Measurements from ENCODE around the gene SFT2D1.

SFT2D1 gene

DNA sequence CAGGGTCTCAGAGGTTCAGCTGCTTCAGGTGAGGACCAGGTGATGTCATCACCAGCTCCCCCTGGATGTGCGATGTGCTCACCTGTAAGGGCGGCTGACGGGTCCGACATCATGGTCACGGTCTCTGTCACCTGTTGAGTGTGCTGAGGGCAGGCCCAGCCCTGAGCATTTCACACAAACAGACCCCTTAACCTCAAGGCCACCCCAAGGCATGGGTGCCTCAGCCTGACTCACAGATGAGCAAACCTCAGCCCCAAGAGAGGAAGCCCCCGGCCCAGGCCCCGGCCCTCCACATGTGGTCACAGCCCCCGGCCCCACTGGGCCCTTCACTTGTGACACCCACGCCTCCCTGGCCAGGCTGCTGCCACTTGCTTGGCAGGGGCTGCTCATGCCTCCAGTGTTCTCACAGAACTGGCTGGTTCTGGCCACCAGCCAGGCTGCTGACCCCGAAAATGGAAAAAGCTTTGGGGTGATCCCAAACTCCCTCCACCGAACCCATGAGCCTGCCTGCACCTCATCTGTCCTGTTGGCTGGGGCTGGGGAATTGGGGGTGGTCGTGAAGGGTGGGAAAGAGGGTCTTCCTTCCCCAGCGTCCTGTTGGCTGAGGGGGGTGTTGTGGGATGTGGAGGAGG is 67.5 kb downstream of the SFT2D1 start:
- no peak for FAIRE-seq

DNA sequence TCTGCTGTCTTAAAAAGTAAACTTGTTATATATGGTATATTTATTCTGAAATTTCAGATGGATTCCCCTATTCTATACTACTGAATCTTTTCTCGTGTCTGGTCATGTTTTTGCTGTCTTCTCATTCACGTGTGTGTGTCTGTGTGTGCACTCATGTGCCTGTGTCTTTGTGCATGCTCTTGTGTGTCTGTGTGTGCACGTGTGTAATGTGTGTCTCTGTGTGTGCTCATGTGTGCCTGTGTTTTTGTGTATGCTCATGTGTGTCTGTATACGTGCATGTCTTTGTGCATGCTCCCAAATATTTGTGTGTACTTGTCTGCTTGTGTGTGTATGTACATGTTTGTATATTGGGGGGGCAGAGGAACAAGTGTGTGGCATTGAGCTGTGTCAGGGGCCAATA is 68.2 kb downstream of the SFT2D1 start:
- no peak for FAIRE-seq

DNA sequence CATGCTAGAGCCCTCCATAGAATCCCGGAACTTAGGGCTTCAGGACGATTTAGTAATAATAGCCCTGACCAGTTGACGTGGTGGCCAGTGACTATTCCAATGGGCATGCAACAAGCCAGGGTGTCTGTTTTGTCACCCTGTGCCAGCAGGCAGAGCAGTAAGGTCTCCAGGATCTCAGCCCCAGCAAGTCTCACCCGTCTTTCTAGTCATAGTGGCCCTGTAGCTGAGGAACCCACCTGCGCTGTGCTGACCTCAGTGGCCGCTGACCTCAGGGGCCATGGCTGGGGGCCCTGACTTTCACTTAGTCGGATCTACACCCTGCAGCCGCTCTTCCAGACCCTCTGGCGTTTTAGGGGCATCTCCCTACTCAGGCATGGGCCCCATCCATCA is 71.0 kb downstream of the SFT2D1 start:
- FAIRE-seq: no peak

DNA sequence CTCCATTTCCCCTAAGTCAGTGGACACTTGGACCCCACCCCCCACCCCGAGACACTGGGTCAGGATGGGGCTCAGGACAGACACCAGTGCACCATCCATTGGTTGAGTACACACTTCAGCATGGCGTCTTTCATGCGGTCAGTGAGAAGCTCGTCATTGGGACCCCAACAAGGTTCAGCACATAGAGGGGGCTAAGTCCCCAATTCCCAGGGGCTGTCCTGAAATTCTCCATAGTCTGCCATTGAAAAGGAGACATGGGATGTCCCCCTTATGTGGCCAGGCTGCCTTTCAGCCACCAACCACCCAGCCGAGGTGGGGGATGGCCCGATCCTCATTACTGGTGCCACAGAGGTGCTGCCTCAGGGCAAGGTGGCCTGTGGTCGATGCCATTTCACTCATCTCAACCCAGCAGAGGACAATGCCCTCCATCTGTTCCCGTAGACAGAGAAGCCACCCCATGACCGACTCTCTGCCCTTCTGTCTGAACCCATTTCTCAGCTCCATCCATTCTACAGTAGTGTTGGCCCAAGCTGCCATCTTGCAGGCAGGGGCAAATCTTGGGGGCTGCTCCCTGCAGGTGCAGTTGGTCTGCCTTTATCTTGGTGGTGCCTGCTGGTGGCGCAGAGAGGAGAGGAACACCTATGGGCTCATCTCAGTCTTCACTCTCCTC is 71.5 kb downstream of the SFT2D1 start:
- no peak for FAIRE-seq

Measured in G401.6 (cell line).